ENCODE data around the gene EIF4G1. TPM values are rescaled to one million over a fixed set of nuclear protein-coding genes. Genes with fewer than 3 reads are reported as not detected.

EIF4G1 gene
- total and polyA plus RNA-seq, 2 donors (not counting 3 experiments of a cell fraction or from before 2014, with no cell fraction given): 355 to 532 TPM

DNA sequence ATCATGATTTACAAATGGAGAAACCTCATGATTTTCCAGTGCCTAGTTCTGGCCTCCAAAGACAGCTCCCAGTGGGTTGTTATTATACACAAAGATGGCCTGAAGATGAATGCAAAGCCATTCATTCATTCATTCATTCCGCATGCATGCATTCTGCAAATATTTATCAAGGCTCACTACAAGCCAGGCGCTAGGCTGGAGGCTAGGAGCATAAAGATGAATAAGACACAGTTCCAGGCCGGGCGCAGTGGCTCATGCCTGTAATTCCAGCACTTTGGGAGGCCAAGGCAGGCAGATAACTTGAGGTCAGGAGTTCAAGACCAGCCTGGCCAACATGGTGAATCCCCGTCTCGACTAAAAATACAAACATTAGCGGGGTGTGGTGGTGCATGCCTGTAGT is 17.8 kb upstream of the EIF4G1 start:
- TF ChIP-seq EZH2 (IDR thresholded peaks at IDR 0.05; ENCODE audit: borderline replicate concordance, low read depth, low read length, severe bottlenecking) (no peak), POLR2A (IDR thresholded peaks at IDR 0.05; ENCODE audit: low read depth, low read length) (no peak), CTCF (IDR thresholded peaks at IDR 0.05; ENCODE audit: extremely low read depth in 1 of 2, insufficient read depth in 1 of 2, low read depth in 1 of 2, low read length in 2 of 2) (no peak), MAX (IDR thresholded peaks at IDR 0.05; ENCODE audit: insufficient read depth, insufficient read length) (no peak), MYC (IDR thresholded peaks at IDR 0.05; ENCODE audit: low read depth, low read length) (no peak), GATA2 (IDR thresholded peaks at IDR 0.05; ENCODE audit: insufficient read depth, insufficient read length, low read depth, low read length) (no peak), FOS (IDR thresholded peaks at IDR 0.05; ENCODE audit: borderline replicate concordance, insufficient read depth, low read length) (no peak), JUN (IDR thresholded peaks at IDR 0.05; ENCODE audit: borderline replicate concordance, insufficient read depth, insufficient read length, low read depth) (no peak), POLR2AphosphoS5 (IDR thresholded peaks at IDR 0.05; ENCODE audit: insufficient read depth, low read depth, low read length) (no peak)
- POLR2A ChIA-PET: interaction anchor here (0.7 kb wide), 1 partner anchor 120 kb away, joined by 4 read pairs; no protein-coding TSS in a partner anchor

More for the DNA sequence above, 17.8 kb upstream of the EIF4G1 start:
- Histone ChIP-seq H3K9ac (replicated peaks; ENCODE audit: extremely low read depth, insufficient read depth, low read length) (no peak overlapping the region), H3K36me3 (ENCODE audit: control insufficient read depth in 2 of 2, extremely low read depth in 1 of 2, insufficient read depth in 2 of 2, low read length in 2 of 2) (peaks cover 3 to 4% of the 10 kb centered on the region in 2 experiments), H3K9me3 (replicated peaks; ENCODE audit: control insufficient read depth, insufficient read depth, low read length) (no peaks in the 10 kb centered on the region), H3K4me2 (ENCODE audit: insufficient read depth, low read length) (no peak overlapping the region), H3K79me2 (ENCODE audit: control insufficient read depth, insufficient read depth, low read length) (peaks cover 24% of the 10 kb centered on the region), H3K27ac (ENCODE audit: insufficient read depth, low read depth, low read length) (no peak overlapping the region), H2AFZ (ENCODE audit: low read depth, low read length) (no peak overlapping the region), H3K4me1 (ENCODE audit: control insufficient read depth, extremely low read depth, insufficient read depth, low read length) (peaks cover 13% of the 10 kb centered on the region), H3K4me3 (replicated peaks in 1 of 3; ENCODE audit: insufficient read depth in 1 of 3, low read depth in 1 of 3, low read length in 3 of 3) (no peak overlapping the region), H4K20me1 (replicated peaks; ENCODE audit: control insufficient read depth, extremely low read depth, insufficient read depth, low read length) (no peaks in the 10 kb centered on the region), H3K9me1 (replicated peaks; ENCODE audit: control insufficient read depth, extremely low read depth, insufficient read depth, low read length) (no peaks in the 10 kb centered on the region), H3K27me3 (ENCODE audit: control insufficient read depth in 2 of 2, insufficient read depth in 2 of 2, low read length in 2 of 2) (peaks cover 0 to 3% of the 10 kb centered on the region in 2 experiments)
- no peak for DNase-seq (ENCODE audit: low read depth, low spot score)
- intact Hi-C loops (cut with micrococcal nuclease): no loop called here
- BruUV-seq (replicated peaks): no TSS peak
- FAIRE-seq: no peak
- CTCF ChIA-PET: interaction anchor here (0.7 kb wide), 1 partner anchor 19 kb away, joined by 3 read pairs; no protein-coding TSS in a partner anchor
- dilution Hi-C loops (cut with MboI; ENCODE audit: extremely low pct_ligation_motif_present, low sequenced_read_pairs): no loop called here
